Measurements from ENCODE around the gene APH1B.

DNA sequence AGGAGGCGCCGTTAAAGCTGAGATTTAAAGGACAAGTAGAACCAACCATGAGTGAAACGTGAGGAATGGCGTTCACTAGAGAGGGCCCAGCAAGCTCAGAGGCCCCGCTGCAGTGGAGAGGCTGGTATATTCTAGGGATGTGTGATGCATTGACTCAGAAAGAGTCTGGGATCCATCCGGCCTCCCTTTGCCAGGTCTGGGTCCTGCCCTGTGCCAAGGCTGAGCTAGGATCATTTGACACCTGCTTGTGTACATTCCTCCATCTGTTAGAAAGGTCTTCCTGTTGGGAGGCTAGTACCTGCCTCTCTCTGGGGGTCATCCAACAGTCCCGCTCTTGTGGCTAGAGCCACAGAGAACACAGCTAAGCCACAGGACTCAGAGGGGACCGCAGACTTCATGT, 75.9 kb downstream of the APH1B start:
- TF ChIP-seq, protein P1, sequence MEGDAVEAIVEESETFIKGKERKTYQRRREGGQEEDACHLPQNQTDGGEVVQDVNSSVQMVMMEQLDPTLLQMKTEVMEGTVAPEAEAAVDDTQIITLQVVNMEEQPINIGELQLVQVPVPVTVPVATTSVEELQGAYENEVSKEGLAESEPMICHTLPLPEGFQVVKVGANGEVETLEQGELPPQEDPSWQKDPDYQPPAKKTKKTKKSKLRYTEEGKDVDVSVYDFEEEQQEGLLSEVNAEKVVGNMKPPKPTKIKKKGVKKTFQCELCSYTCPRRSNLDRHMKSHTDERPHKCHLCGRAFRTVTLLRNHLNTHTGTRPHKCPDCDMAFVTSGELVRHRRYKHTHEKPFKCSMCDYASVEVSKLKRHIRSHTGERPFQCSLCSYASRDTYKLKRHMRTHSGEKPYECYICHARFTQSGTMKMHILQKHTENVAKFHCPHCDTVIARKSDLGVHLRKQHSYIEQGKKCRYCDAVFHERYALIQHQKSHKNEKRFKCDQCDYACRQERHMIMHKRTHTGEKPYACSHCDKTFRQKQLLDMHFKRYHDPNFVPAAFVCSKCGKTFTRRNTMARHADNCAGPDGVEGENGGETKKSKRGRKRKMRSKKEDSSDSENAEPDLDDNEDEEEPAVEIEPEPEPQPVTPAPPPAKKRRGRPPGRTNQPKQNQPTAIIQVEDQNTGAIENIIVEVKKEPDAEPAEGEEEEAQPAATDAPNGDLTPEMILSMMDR (IDR thresholded peaks at IDR 0.05) = no peak
- no peak for TF ChIP-seq POLR2AphosphoS5 (IDR thresholded peaks at IDR 0.05)
- TF ChIP-seq EP300 (IDR thresholded peaks at IDR 0.05; ENCODE audit: low read depth) = no peak

All from transverse colon (tissue), 4 donors.